Breast epithelium (tissue), 4 donors: ENCODE measurements around the gene SOX13. TPM values are rescaled to one million over a fixed set of nuclear protein-coding genes. Genes with fewer than 3 reads are reported as not detected.

Experiments used
- DNase-seq, 2 donors: peaks; one replicate each; pipeline ENCODE4 v3.0.0-alpha.2; 2019; ENCODE audit warnings: low spot score in 2 of 2
- H3K27ac ChIP-seq, 2 donors: fragments of 200-600 bp; sonication (generic) in 1 of 2; one replicate each; pipeline ENCODE4 v1.5.1; 2016 to 2019; ENCODE audit warnings: mild to moderate bottlenecking in 1 of 2
- H3K27me3 ChIP-seq, 2 donors: fragments of 200-600 bp; sonication (generic) in 1 of 2; one replicate each; pipeline versions ENCODE4 v1.5.1 to v1.6.0; 2017 to 2019; ENCODE audit warnings: control low read depth in 1 of 2, mild to moderate bottlenecking in 1 of 2
- H3K36me3 ChIP-seq: fragments of 200-600 bp; one replicate; pipeline ENCODE4 v1.5.1; 2019
- H3K4me1 ChIP-seq, 2 donors: fragments of 200-600 bp; sonication (generic); one replicate each; pipeline ENCODE4 v1.5.1; 2016 to 2019; ENCODE audit warnings: control low read depth in 1 of 2
- H3K4me3 ChIP-seq, 3 donors: fragments of 200-600 bp; sonication (generic); 1 replicate in 2 of 3; 2 replicates in 1 of 3; pipeline ENCODE4 v1.5.1; 2016 to 2019; ENCODE audit warnings: mild to moderate bottlenecking in 3 of 3, moderate library complexity in 2 of 3
- H3K9me3 ChIP-seq, 2 donors: fragments of 200-600 bp; sonication (generic) in 1 of 2; one replicate each; pipeline ENCODE4 v1.5.1; 2016 to 2019; ENCODE audit warnings: control low read depth in 1 of 2
- POLR2A ChIP-seq: fragments of 450-650 bp; IDR thresholded peaks from one replicate; pipeline ENCODE4 v1.6.1; 2016; ENCODE audit warnings: antibody characterized with exemption, mild to moderate bottlenecking, moderate library complexity
- POLR2AphosphoS5 ChIP-seq, 3 donors: sonication (generic); formaldehyde crosslinking; IDR thresholded peaks; one replicate each; pipeline ENCODE4 v1.6.1; 2017; ENCODE audit warnings: antibody characterized with exemption in 3 of 3
- intact Hi-C: fragments of 100-400 bp; cut with DNase I; formaldehyde crosslinking; loops from one replicate; pipeline ENCODE4 v1.15.1; 2023; ENCODE audit warnings: low total_unique reads
- total RNA-seq, 3 donors: library from RNA; depleted of rRNA; stranded (reverse); fragments of >200 nt; gene quantifications; one replicate each; pipeline ENCODE4 v1.1.0, GENCODE V29; 2016
- TF ChIP-seq, protein P1 (sequence below), 3 donors: fragments of 450-650 bp; IDR thresholded peaks; one replicate each; pipeline ENCODE4 v1.5.1; 2016 to 2017; ENCODE audit warnings: antibody characterized with exemption in 3 of 3, mild to moderate bottlenecking in 3 of 3, moderate library complexity in 3 of 3

Gene SOX13
- total RNA-seq, 3 donors from 2014 or later: 22.9 to 34.7 (median 31.9) TPM

DNA sequence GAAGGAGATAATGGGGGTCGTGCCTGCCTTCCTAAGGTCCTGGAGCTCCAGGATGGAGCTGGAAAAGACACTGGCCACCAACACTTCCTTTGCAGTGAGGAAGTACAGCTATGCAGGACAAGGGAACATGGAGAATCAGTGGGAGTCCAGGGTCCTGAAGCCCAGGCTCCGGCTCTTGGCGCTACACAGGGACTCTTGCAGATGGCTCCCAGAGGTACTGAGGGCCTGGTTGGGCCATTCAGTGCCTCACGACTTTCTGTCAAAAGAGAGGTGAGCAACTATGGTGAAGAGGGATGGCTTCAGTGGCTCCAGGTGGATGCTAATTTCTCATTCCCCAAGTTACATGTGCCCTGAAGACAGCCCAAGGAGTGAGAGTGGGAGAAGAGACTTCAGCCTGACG, 80.8 kb downstream of the SOX13 start:
- H3K4me1 ChIP-seq: peaks cover 5 to 16% of the 10 kb centered on the region in 2 donors
- H3K4me3 ChIP-seq: no peak overlapping the region
- DNase-seq: no peak
- no peaks in the 10 kb centered on the region for H3K27me3 ChIP-seq
- TF ChIP-seq POLR2A (no peak), POLR2AphosphoS5 (IDR thresholded peaks at IDR 0.05) (no peak)
- TF ChIP-seq, protein P1, sequence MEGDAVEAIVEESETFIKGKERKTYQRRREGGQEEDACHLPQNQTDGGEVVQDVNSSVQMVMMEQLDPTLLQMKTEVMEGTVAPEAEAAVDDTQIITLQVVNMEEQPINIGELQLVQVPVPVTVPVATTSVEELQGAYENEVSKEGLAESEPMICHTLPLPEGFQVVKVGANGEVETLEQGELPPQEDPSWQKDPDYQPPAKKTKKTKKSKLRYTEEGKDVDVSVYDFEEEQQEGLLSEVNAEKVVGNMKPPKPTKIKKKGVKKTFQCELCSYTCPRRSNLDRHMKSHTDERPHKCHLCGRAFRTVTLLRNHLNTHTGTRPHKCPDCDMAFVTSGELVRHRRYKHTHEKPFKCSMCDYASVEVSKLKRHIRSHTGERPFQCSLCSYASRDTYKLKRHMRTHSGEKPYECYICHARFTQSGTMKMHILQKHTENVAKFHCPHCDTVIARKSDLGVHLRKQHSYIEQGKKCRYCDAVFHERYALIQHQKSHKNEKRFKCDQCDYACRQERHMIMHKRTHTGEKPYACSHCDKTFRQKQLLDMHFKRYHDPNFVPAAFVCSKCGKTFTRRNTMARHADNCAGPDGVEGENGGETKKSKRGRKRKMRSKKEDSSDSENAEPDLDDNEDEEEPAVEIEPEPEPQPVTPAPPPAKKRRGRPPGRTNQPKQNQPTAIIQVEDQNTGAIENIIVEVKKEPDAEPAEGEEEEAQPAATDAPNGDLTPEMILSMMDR (IDR thresholded peaks at IDR 0.05): no peak
- H3K9me3 ChIP-seq: no peaks in the 10 kb centered on the region
- intact Hi-C loops: loop anchor here (2.0 kb wide), 1 partner anchor 73 kb away; no protein-coding TSS in a partner anchor
- no peaks in the 10 kb centered on the region for H3K36me3 ChIP-seq
- H3K27ac ChIP-seq: no peak overlapping the region

DNA sequence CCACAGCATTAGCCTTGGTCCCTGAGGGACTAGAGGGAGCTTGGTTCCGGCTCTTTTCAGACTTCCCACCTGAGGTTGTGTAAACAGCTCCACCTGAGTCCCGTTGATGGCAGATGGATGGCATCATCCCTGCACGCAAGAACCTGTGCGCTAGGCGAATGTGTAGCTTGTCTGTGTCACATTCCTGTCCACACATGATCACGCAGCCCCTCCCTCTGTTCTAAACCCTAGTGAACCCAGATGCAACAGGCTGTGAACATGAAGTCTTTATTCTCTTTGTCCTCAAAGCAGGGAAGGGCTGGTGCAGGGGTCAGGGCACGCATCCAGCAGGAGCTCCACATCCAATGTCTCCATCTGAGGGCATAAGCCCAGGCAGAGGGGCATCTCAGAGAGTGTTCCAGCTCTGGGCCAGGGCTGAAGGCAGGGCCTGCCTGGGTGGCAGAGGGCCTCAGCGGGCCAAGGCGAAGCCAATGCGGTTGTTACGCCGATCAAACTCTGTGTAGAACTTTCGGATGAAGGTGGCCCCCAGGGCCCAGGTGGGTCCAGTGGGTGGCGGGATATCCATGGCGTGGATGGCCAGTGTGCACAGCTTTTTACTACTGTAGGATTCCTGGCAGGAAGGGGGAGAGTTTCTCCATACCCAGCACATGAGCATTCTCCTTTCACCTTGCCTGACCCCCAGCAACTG, 81.8 kb downstream of the SOX13 start:
- no peak for DNase-seq
- H3K27me3 ChIP-seq: no peaks in the 10 kb centered on the region

DNA sequence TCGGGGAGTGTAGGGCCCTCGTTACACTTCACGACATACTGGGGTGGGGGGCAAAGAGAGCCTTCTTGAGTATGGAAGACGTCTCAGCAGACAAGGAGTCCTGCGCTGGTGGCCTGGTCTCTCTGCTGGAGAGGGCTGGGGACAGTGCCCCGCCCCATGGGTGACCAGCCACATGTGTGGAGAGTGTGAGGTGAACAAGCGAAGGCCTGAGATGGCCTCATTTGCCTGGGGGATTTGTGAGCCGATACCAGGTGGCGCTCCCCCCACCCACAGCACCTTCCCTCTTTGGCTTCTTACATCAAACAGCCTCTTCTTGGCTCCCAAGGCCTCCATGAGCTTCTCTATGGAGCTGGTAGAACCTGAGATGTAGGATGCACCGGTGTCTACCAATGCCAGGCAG, 83.0 kb downstream of the SOX13 start:
- no peak overlapping the region for H3K27ac ChIP-seq
- H3K27me3 ChIP-seq: no peaks in the 10 kb centered on the region
- intact Hi-C loops: loop anchor here (2.0 to 5.0 kb wide), 2 partner anchors 56 to 75 kb away; partner anchors contain the start of gene GOLT1A
- peaks cover 5 to 9% of the 10 kb centered on the region in 2 donors for H3K4me1 ChIP-seq
- no peaks in the 10 kb centered on the region for H3K9me3 ChIP-seq
- TF ChIP-seq POLR2AphosphoS5 (IDR thresholded peaks at IDR 0.05): no peak
- no peak for TF ChIP-seq POLR2A
- TF ChIP-seq, protein P1 (IDR thresholded peaks at IDR 0.05): no peak
- H3K4me3 ChIP-seq: no peak overlapping the region
- DNase-seq: no peak
- no peaks in the 10 kb centered on the region for H3K36me3 ChIP-seq

More for the DNA sequence above, 81.8 kb downstream of the SOX13 start:
- Histone ChIP-seq H3K4me1 (peaks cover 5 to 10% of the 10 kb centered on the region in 2 donors), H3K9me3 (no peaks in the 10 kb centered on the region), H3K4me3 (no peak overlapping the region), H3K36me3 (no peaks in the 10 kb centered on the region), H3K27ac (no peak overlapping the region)
- intact Hi-C loops: loop anchor here (2.0 to 5.0 kb wide), 2 partner anchors 58 to 74 kb away; partner anchors contain the start of gene GOLT1A
- TF ChIP-seq, protein P1 (IDR thresholded peaks at IDR 0.05): no peak
- TF ChIP-seq POLR2A: no peak
- no peak for TF ChIP-seq POLR2AphosphoS5 (IDR thresholded peaks at IDR 0.05)

DNA sequence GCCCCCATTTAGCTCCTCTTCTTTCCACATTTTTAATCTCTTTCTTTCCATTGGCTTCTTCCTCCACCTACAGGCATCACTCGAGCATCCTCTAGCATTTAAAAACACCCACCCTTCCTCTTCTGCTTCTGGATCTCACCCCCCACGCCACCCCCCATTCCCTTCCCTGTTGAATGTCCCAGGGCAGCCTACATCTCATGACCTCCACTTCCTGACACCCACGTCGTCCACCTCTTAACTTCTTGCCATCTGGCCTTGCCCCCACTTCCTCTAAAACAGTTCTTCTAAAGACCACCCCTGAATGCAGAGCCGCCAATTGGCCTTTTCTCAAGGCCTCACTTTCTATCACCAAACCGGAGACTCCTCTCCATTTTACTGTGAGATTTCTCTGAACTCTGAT, 85.0 kb downstream of the SOX13 start:
- Histone ChIP-seq H3K9me3 (no peaks in the 10 kb centered on the region), H3K27me3 (no peaks in the 10 kb centered on the region), H3K4me3 (no peak overlapping the region), H3K27ac (no peak overlapping the region), H3K36me3 (no peaks in the 10 kb centered on the region), H3K4me1 (no peaks in the 10 kb centered on the region)
- TF ChIP-seq POLR2A (no peak), POLR2AphosphoS5 (IDR thresholded peaks at IDR 0.05) (no peak)
- TF ChIP-seq, protein P1 (IDR thresholded peaks at IDR 0.05): no peak
- no peak for DNase-seq
- intact Hi-C loops: loop anchor here (5.0 kb wide), 1 partner anchor 54 kb away; the partner anchor contains the start of gene GOLT1A
